GM19099 (cell line): ENCODE results near the gene CEACAM6.

Source experiments
- POLR2A ChIP-seq: IDR thresholded peaks from 3 replicates; pipeline ENCODE4 v1.6.1; 2011; ENCODE audit warnings: low read depth; ENCODE audit not compliant: insufficient read length; ENCODE audit errors: extremely low read depth

CEACAM6 gene

GRCh38 chr19:41787055-41787454 is 31.7 kb downstream of the CEACAM6 start:
- TF ChIP-seq POLR2A: no peak

DNA sequence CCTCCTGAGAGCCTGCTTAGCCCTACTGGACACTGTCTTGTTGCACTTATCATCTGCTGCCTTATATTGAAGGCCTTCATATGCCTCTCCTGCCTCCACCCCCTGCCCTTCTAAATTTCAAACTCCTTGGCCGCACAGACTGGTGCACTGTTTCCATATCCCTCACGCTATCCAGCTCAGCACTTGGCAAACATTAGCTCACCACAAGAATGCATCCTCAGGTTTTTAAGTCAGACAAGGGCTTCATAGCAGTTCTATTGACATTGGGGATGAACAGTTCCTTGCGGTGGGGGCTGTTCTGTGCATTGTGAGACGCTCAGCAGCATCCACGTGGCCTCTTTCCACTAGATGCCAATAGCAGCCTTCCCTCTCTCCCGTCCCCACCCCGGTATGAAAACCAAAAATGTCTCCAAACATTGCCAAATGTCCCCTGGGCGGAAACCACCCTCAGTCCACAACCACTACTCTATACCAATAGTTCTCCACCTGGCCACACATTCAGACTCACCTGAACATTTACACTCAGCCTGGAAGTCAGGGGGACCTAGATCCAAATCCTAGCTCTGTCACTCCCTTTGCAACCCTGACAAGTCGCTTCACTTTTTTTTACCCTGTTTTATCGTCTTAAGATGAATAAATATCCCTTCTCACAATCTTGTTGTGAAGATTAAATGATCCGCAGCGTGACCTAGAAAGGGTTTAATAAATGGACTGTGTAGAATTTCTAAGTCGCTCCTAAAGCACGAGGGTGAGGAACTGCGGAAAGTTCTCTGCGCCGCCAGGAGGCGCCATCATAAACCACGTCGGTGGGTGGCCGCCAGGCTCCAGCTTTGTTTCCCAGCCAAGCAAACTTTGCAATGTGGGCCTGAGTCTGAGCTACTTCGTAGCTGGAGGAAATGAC is 37.4 kb downstream of the CEACAM6 start:
- TF ChIP-seq POLR2A: no peak

DNA sequence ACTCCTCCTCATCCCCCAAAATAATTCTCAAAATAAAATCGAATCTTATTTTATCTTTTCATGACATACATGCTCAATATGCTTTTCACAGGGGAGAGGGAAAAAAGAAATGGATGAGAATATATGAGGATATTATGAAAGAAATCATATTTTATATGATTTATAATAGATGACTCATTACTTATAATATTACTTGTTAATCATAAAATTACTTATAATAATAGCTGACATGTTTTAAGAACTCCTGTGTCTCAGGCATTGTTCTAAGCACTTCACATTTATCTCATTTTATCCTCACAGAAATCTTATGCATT is 38.0 kb downstream of the CEACAM6 start:
- TF ChIP-seq POLR2A: no peak

DNA sequence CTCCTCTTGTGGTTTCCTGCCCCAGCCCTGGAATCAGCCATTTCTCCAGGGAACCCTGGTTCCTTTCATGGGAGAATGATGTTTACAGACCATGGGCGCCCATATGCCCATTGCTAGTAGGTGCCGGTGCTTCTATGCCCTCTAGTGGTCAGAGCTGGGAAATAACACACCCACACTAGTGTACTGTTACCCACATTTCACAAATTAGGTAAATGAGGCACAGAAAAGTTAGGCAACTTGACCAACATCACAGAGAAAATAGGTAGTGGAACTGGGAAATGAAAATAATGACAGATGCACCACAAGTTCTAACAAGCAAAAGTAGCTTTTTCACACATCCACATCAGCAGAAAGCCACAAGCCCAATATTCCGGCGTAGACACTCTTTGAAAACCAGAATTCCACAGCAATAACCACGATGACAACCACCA is 39.7 kb downstream of the CEACAM6 start:
- no peak for TF ChIP-seq POLR2A

DNA sequence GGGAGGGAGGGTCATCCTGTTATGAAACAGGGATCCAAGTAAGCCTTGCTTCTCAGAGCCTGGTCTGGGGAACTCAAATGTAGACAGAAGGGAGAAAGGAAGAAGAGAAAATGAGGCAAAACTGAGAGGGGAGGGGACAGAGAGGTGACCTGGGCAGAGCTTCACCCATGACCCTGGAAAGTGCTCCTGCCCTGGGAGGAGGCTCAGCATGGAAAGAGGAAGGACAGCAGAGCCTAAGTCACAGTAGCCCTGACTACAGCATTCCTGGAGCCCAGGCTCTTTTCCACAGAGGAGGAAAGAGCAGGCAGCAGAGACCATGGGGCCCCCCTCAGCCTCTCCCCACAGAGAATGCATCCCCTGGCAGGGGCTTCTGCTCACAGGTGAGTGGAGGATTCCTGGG is 41.0 kb downstream of the CEACAM6 start, which contains the start of gene CEACAM3:
TSS of gene CEACAM3 (plus strand) at position 226 of the 400 bp plus-strand sequence. CDS start at position 317, 91 bp downstream.
- TF ChIP-seq POLR2A: no peak

GRCh38 chr19:41796901-41797300 is 41.6 kb downstream of the CEACAM6 start:
- TF ChIP-seq POLR2A: no peak

DNA sequence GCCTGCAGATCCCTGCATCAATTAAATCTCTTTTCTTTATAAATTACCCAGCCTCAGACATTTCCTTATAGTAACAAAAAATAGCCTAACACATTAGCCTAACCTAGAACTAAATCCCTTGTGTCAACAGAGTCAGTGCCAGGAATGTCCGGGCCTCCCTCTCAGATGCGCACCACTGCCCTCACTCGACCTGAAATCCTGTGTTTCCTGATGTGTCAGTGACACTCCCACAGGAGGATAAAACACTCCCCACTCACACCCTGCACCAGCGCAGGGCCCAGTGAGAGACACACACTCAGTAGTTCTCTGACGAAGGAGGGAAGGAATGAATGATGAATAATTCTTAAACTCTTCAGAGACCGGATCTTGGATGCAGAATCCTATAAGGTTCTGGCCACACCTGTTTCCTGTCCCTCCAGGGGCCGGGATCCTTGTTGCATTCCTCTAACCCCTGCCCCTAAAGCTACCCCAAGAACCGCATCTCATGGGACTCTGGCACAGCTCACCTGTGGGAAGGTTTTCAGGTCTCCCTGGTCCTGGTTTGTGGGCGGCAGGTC is 44.2 kb downstream of the CEACAM6 start:
- TF ChIP-seq POLR2A: no peak

DNA sequence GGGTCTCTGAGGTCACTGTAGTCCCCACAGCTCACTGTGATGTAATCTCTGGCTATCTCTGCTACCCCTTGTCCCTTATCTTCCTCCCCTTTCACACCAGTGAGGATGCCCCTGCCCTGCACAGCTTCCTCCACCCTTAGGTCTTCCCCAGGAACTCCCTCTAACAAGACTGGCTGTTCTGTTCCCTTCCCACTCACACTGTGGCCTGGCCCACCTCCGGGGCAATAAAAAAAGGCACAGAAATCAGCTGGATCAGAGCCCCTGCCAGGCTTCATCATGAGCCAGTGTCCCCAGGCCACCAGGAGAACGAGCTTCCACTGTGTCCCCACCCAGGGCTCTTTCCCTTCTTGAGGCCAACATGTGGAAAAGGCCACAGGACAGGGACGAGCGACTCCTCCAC is 45.7 kb downstream of the CEACAM6 start:
- no peak for TF ChIP-seq POLR2A

GRCh38 chr19:41801792-41802211 is 46.5 kb downstream of the CEACAM6 start:
- TF ChIP-seq POLR2A: no peak

DNA sequence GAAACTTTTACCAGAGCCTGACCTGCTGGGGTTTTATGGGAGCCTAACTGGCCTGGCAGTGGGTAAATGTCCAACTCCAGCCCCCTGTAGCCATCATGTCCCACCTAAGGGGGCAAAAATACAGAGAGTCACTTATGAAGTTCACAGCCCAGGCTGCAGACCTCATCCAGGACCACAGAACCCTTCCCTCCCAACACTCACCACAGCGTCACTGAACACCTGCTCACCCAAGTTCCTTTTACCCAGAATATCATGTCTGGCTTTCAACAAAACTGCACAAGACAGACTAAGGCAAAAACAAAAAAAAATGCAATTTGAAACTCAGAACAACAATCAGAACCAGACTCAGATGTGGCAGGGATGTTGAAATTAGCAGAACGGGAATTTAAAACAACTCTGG is 47.4 kb downstream of the CEACAM6 start:
- TF ChIP-seq POLR2A: no peak

- TF ChIP-seq POLR2A: no peak
These were observed 49.0 kb downstream of the CEACAM6 start for GRCh38 chr19:41804336-41804735.

GRCh38 chr19:41807176-41807575 is 51.8 kb downstream of the CEACAM6 start:
- no peak for TF ChIP-seq POLR2A

- no peak for TF ChIP-seq POLR2A
These were observed 53.6 kb downstream of the CEACAM6 start for GRCh38 chr19:41808663-41809566.

DNA sequence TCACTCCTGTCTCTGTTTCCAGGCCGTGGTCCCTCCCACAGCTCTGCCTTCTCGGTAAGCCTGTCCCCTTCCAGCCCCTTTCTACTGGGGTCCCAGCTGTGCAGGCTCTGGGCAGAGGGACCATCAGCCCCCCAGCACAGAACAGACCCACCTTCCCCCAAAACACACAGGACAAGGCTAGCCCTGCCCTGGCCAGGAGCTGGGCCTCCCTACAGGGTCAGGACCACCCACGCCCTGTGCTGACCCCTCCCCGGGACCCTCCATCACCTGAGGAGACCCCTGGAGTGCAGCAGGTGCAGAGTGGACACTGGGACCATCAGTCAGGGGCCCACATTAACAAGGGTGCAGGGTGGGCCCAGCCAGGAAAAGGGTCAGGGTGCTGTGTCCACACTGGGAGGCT is 55.0 kb downstream of the CEACAM6 start:
- TF ChIP-seq POLR2A: no peak

GRCh38 chr19:41811036-41811435 is 55.7 kb downstream of the CEACAM6 start:
- no peak for TF ChIP-seq POLR2A

DNA sequence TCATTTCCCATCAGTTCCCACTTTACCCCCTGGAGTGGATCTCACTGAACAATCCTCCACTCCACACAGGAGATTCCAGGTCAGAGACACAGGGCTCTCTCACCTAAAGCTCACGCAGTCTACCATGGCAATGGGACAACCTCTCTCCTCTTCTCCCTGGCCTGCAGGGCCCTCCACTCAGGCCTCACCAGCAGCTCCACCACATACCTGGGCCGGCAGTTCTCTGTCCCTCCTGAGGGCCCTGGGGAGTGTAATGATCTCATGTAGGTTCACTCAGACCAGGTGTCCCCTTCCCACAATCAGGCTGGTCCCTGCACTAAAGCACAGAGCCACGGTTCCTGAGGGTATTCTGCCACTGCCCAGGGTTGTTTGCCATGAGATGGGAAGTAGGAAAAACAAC is 56.7 kb downstream of the CEACAM6 start:
- TF ChIP-seq POLR2A: no peak

GRCh38 chr19:41813911-41814310 is 58.6 kb downstream of the CEACAM6 start:
- TF ChIP-seq POLR2A: no peak
